GM18858 (cell line): Measurements from ENCODE around the gene NDUFS3.

ENCODE experiments used
- ATAC-seq: cut with Tn5 transposase; IDR thresholded peaks from one replicate; pipeline ENCODE4 v1.9.1; 2021; ENCODE audit not compliant: unreplicated experiment

Gene NDUFS3

DNA sequence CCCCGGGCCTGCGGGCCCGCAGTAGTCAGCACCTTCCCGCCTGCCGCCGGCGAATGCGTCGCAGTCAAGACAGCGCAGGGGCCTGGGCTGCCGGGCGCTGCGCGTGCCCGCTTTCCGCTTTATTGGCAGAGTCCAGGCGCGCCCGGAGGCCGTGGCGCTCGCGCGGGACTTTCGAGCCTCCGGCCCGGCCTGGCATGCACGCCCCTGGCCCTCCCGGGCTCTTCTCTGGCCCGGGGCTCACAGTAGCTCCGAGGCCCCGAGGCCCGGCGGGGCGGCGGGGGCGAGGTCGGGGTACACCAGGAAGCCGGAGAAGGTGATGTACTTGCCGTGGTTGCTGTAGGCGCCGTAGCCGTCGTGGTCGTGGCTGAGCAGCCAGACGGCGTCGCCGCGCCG is 10.7 kb downstream of the NDUFS3 start:
- ATAC-seq, result no peak

DNA sequence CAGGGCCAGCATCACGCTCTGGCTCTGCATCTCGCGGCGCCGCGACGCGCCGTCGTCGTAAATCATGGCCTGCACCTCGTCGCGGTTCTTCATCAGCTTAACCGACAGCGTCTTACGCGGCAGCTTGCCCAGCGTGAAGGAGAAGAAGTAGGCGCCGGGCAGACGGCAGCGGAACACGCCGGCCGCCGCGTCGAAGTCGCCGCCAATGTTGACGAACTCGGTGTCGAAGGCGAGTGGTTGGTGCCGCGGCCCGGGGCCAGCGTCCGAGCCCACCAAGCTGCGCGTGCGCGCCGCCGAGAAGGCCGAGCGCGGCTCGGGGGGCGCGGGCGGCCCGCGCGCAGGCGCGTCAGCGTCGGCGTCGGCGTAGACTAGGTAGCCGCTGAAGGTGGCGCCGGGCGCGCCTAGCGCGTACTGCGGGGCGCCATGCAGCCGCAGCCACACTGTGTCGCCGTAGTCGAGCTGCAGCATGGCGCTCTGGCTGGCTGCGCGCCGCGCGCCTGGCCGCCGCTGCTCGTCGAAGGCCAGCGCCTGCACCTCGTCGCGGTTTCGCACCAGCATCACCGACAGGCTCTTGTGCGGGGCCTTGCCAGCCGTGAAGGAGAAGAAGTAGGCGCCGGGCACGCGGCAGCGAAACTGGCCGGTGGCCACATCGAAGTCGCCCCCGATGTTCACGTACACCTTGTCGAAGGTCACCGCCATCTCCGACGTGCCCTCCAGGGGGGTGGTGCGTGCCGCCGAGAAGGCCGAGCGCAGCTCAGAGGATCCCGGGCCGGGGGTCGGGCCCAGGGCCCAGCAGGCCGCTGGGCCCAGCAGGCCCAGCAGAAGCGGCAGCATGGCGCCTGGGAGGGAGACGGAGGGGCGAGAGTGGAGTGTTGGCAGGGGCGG is 11.3 kb downstream of the NDUFS3 start:
- ATAC-seq, result no peak

DNA sequence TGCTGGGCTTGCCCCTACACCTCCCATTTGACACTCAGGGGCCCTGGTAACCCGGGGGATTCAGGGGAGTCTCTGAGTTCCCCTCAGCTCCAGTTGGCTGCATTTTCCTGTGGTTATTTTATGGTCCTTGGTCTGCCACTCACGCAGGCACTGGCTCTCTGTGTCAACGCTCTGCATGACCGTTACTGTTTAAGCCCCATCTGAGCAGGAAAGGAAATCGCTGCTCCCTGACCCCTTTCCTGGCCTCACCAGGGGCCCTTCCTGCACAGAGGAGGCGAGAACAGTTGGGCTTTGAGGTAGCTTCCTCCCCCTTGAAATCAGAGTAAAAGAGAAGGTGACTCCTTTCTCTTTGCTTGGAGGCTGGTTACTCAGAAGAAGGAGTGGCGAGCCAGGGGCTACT is 12.9 kb downstream of the NDUFS3 start:
- ATAC-seq, result no peak

- ATAC-seq, result no peak
Measured at GRCh38 chr11:47592251-47592650, 13.4 kb downstream of the NDUFS3 start.

GRCh38 chr11:47592970-47593369 is 14.1 kb downstream of the NDUFS3 start:
- ATAC-seq, result no peak

DNA sequence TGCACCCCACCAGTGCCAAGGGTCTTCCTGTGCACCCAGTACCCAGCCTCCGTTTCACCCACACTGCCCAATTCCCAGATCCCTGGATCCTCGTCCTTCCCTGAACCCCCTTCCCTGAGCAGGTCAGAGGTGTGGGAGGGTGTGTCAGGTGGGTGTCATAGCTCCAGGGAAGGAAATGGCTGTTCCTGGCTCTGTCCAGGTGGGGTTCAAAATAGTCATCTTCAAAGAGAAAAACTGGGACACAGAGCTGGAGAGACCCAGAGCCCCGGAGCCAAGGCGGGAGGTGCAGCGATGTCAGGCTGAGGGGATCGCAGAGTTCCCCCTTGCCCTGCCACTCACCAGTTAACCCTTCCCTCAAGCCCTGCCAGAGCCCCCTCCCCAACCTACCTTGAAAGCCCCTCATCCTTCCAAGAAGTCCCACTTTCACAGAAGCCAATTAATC is 14.6 kb downstream of the NDUFS3 start:
- ATAC-seq, result no peak

- ATAC-seq, result no peak
Measured at GRCh38 chr11:47593934-47594855, 15.3 kb downstream of the NDUFS3 start, which contains the start of gene C1QTNF4. Gene C1QTNF4 (minus strand): TSS chr11:47594411. CDS start chr11:47590810, 3,601 bp downstream.

DNA sequence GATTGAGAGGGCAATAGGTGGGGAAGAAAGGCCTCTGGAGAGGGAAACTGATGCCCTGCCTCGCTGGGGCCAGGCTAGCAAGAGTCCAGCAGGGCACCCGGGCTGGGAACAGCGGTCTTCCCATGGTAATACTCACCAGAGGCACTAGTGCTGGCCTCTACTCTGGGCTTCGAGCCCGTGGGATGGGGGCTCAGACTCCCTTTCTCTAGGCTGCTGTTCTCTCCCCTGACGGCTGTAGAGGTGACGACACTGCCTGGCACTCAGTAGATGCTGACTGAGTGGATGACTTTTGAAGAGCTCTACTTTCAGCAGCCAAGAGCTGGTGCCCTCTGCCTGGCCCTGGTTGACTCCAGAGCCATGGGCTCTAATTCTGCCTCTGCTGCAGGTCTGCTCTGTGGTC is 16.2 kb downstream of the NDUFS3 start:
- ATAC-seq, result no peak

DNA sequence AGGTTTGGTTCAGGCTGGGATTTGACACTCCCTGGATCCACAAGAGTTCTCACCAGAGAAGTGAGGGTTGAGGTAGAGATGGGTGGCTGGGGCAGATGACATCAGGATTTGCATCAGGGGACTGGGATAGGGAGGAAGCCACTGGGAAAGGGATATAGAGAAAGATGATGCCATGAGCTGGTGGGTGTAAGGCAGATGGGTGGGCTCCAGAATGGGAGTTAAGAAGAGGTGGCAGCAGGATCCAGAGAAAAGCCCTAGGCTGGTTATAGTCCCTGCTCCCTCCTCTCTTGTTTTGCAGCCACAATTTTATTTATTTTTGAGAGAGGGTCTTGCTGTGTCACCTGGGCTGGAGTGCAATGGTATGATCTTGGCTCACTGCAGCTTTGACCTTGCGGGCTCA is 17.1 kb downstream of the NDUFS3 start:
- no peak for ATAC-seq

DNA sequence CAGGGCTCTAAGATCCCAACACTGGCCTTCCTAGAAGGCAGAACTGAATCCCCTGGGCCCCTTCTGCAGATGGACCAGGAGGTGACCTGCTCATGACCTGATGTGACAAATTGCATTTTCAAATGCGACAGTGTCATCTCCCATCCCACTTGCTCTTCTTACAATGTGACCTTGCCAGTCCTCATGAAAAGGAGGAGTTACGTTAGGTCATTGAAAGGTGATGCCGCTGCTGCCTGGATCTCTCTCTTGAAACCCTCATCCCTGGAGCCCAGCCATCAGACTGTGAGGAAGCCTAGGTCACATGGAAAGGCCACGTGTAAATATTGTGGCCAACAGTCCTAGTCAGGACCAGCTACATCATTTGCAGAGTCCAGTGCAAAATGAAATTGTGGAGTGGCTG is 21.0 kb downstream of the NDUFS3 start:
- no peak for ATAC-seq

DNA sequence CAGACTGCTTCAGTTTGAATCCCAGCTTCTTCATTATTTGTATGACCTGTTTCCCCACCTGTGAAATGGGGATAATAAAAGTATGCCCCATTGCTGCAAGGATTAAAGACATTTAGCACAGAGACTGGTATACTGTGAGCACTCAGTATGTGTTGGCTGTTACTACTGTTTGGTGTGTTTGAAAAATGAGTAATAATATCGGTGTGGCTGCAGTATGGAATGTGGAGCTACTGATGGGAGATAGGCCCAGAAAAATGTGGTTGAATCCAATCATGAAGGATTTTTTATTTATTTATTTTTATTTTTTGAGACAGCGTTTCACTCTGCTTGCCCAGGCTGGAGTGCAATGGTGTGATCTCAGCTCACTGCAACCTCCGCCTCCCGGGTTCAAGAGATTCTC is 24.4 kb downstream of the NDUFS3 start:
- no peak for ATAC-seq

DNA sequence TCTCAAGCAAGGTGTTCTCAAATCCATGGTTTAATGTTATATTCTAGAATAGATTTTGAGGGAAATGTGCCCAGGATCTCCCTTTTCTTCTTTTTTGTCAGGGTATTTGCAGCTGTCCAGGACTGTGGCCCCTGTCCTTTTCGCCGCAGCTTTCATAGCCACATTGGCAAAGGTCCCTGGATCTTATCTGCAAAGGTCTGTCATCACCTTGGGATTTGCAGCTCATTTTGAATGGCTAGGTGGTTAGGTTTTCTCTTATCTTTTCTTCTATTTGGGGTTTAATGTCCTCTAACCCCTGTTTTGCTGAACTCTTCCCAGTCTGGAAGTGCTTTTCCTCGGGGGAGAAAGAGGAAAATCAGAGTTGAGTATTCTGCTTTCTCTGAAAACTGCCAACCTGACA is 27.0 kb downstream of the NDUFS3 start:
- ATAC-seq, result no peak

DNA sequence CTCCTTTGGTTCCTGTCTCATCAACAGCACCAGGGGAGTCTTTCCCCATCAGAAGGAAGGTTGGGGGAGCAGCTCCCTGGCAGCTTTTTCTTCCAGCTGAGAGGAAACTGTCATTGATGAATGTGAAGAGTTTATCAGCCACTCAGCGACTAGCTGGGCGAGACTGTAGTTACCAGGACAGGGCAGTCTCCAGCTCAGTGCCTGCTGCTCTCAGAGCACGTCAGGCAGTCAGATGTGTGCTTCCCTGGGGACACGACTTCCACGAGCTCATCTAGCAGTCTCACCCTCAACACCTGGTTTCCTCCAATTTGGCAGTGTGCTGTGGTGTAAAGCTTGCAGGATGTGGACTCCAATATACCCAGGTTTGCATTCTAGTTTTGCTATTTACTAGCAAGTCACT is 27.9 kb downstream of the NDUFS3 start:
- ATAC-seq, result no peak

DNA sequence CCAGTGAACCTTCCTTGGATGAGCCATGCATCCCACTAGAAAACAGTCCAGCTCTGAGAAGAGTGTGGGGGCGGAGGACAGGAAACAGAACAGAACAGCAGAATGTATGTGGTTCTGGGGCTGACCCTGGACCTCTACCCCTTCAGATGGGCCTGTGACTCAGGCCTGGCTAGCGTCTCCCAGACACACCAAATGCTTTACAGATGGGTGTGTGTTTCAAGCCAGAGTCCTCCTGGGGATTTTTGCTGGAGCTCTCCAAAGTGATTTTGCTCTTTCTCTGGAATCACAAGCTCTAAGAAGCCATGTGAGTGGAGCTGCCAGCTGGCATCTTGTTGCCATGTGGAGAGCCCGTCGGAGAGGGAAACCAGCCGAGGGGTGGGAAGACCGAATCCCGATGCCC is 28.5 kb downstream of the NDUFS3 start:
- ATAC-seq, result no peak

DNA sequence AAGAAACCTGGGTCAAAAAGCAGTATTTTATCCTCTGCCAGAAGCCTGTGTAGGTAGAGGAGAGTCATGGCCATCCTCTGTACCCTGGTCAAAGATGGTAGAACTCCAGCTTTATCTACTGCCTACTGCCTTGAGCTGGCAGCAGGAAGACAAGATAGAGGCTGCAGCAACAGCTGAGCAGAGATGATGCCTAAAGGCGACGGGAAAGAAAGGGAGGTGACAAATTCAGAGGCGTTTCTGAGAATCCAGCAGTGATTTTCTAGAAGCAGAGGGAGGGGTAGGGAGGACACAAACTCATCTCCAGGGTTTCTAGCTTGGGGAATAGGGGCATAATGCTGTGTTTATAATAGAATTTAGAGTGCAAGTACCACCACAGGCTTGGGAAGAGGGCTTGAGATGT is 30.8 kb downstream of the NDUFS3 start:
- ATAC-seq, result no peak

DNA sequence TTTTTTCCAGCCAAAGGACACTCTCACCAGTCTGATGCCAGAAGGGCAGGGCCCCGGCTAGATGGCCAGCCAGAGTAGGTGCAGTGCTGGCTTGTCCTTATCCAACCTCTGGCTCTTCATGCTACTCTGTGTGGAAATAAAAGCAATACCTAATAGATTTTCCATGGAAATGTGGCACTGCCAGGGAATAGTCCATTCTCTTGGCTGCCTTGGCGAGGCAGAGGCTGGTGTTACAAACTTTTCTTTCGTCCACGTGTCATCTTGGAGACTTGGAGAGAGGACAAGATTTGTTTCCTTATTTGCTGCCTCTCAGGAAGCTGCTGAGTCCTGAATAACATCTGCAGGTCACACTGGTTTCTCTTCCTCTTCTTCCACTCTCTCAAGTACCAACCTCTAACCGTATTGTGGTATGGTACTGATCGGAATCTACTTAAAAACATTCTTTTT is 32.5 kb downstream of the NDUFS3 start:
- peak; percentile 91 for ATAC-seq

GRCh38 chr11:47615249-47615648 is 36.4 kb downstream of the NDUFS3 start:
- no peak for ATAC-seq

DNA sequence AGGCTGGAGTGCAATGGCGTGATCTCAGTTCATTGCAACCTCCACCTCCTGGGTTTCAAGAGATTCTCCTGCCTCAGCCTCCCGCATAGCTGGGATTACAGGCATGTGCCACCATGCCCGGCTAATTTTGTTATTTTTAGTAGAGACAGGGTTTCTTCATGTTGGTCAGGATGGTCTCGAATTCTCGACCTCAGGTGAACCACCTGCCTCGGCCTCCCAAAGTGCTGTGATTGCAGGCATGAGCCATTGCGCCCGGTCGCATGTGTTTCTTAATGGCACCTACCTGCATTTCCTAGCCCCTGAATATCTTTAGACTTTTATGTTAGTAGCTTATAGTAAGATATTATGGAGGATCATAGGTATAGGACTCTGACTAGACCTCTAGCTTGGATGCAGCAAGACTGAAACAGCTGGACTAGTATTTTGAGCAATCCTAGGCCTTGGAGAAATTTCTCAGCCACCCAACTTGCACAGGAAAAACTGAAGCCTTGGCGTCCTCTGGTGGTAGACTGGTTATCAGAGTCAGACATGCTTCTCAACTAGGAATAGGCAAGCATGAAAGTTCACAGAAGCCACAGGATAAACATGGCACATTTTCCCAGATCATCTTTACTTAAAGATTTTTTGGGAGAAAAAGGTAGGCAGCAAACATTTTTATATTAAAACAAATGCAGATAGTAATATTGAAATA is 38.0 kb downstream of the NDUFS3 start:
- ATAC-seq, result no peak

DNA sequence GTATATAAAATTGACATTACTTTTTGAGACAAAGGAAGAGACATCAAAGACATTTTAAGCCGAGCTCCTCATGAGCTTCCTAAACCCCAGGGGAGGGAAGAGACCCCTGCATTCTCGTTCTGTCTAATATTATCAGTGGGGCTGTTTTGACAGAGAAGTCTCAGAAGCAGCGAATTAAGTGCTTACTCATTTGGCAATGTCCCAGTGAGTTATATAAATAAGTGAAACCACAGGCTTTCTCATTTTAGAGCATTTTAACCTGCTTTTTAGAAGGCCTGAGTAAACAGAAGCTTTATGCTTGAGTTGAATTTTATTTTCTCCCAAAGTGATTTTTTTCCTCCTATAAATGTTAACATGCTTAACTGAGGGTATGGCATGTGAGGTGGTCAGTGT is 38.5 kb downstream of the NDUFS3 start:
- no peak for ATAC-seq

DNA sequence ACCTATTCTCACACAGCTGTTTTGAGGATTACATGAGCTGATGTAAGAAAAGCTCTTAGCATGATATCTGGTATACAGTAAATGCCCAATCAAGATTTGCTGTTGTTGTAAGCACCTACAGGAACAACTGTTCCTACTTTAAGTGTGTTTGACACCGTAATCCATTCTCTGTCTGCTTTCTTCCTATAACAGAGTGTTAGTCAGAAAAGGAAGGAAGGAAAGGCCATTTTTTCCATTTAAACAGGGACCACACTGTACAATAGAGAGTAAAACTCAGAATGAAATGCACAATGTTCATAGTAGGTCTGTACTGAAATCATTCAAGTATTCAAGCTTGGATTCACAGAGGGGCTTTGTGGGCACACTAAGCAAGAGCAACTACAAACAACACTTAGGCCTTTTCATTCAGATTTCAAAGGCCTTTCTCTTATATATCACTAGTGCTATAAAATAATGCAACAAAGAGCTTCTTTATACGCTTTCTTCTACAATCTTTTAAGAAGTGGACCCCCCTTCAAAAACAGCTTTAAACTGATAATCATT is 42.0 kb downstream of the NDUFS3 start:
- no peak for ATAC-seq

- ATAC-seq, result no peak
Measured at GRCh38 chr11:47626234-47626633, 47.4 kb downstream of the NDUFS3 start.
